Parathyroid adenoma (tissue), 2 donors: Measurements from ENCODE around the gene WWOX.

Experiments
- H2AFZ ChIP-seq: fragments of 300-600 bp; sonication (generic); one replicate; pipeline ENCODE4 v1.7.0; 2017; ENCODE audit warnings: antibody characterized with exemption, mild to moderate bottlenecking
- H3K27ac ChIP-seq: fragments of 300-600 bp; sonication (generic); one replicate; pipeline ENCODE4 v1.7.0; 2017
- H3K27me3 ChIP-seq: fragments of 300-600 bp; sonication (generic); one replicate; pipeline ENCODE4 v1.7.0; 2017; ENCODE audit warnings: low read length; ENCODE audit not compliant: control insufficient read depth, insufficient read depth
- H3K36me3 ChIP-seq: fragments of 300-600 bp; sonication (generic); one replicate; pipeline ENCODE4 v1.7.0; 2017; ENCODE audit warnings: low read length; ENCODE audit not compliant: control insufficient read depth, insufficient read depth
- H3K4me1 ChIP-seq: fragments of 300-600 bp; sonication (generic); one replicate; pipeline ENCODE4 v1.7.0; 2017; ENCODE audit warnings: control low read depth
- H3K4me2 ChIP-seq: fragments of 300-600 bp; sonication (generic); one replicate; pipeline ENCODE4 v1.7.0; 2017; ENCODE audit warnings: low read length
- H3K4me3 ChIP-seq: fragments of 300-600 bp; sonication (generic); one replicate; pipeline ENCODE4 v1.7.0; 2017; ENCODE audit warnings: low read depth, low read length
- H3K79me2 ChIP-seq: fragments of 300-600 bp; sonication (generic); one replicate; pipeline ENCODE4 v1.7.0; 2017; ENCODE audit warnings: control low read depth
- H3K9ac ChIP-seq: fragments of 300-600 bp; sonication (generic); one replicate; pipeline ENCODE4 v1.7.0; 2017; ENCODE audit warnings: mild to moderate bottlenecking
- H3K9me3 ChIP-seq: fragments of 300-600 bp; sonication (generic); one replicate; pipeline ENCODE4 v1.7.0; 2017; ENCODE audit warnings: low read length; ENCODE audit not compliant: control insufficient read depth
- CTCF ChIP-seq: fragments of 300-600 bp; sonication (generic); IDR thresholded peaks from one replicate; pipeline ENCODE4 v1.7.0; 2017; ENCODE audit warnings: antibody characterized with exemption, mild to moderate bottlenecking
- donor health status: primary hyperparathyroidism.

The WWOX gene

GRCh38 chr16:78264642-78265041 lies 165.2 kb downstream of the WWOX start:
- no peak for TF ChIP-seq CTCF
- no peaks in the 10 kb centered on the region for H3K9me3 ChIP-seq
- H3K36me3 ChIP-seq: no peaks in the 10 kb centered on the region
- H3K4me1 ChIP-seq: no peaks in the 10 kb centered on the region
- no peak overlapping the region for H3K4me2 ChIP-seq
- no peak overlapping the region for H3K27ac ChIP-seq
- H2AFZ ChIP-seq: no peak overlapping the region
- H3K9ac ChIP-seq: no peak overlapping the region
- H3K79me2 ChIP-seq: peaks cover 3% of the 10 kb centered on the region
- H3K27me3 ChIP-seq: no peaks in the 10 kb centered on the region
- no peak overlapping the region for H3K4me3 ChIP-seq

- H3K4me3 ChIP-seq: no peak overlapping the region
- no peaks in the 10 kb centered on the region for H3K27me3 ChIP-seq
- no peaks in the 10 kb centered on the region for H3K79me2 ChIP-seq
- no peak overlapping the region for H3K9ac ChIP-seq
- no peaks in the 10 kb centered on the region for H3K4me1 ChIP-seq
- H3K4me2 ChIP-seq: no peak overlapping the region
- H3K36me3 ChIP-seq: no peaks in the 10 kb centered on the region
- no peaks in the 10 kb centered on the region for H3K9me3 ChIP-seq
- TF ChIP-seq CTCF: no peak
- no peak overlapping the region for H3K27ac ChIP-seq
- H2AFZ ChIP-seq: no peak overlapping the region
Observed at GRCh38 chr16:78269256-78269655, 169.8 kb downstream of the WWOX start.

- Histone ChIP-seq H3K79me2 (no peaks in the 10 kb centered on the region), H3K4me1 (no peaks in the 10 kb centered on the region), H3K9ac (no peak overlapping the region), H3K36me3 (no peaks in the 10 kb centered on the region), H3K27ac (no peak overlapping the region), H3K27me3 (no peaks in the 10 kb centered on the region), H3K4me3 (no peak overlapping the region), H3K9me3 (no peaks in the 10 kb centered on the region), H2AFZ (no peak overlapping the region), H3K4me2 (no peak overlapping the region)
- no peak for TF ChIP-seq CTCF
Observed at GRCh38 chr16:78271981-78272380, 172.5 kb downstream of the WWOX start.

- H3K4me1 ChIP-seq: no peaks in the 10 kb centered on the region
- H3K9me3 ChIP-seq: no peaks in the 10 kb centered on the region
- no peaks in the 10 kb centered on the region for H3K36me3 ChIP-seq
- no peaks in the 10 kb centered on the region for H3K27me3 ChIP-seq
- H2AFZ ChIP-seq: no peak overlapping the region
- no peak overlapping the region for H3K27ac ChIP-seq
- no peak overlapping the region for H3K4me2 ChIP-seq
- H3K79me2 ChIP-seq: no peaks in the 10 kb centered on the region
- H3K9ac ChIP-seq: no peak overlapping the region
- no peak overlapping the region for H3K4me3 ChIP-seq
- no peak for TF ChIP-seq CTCF
Observed at GRCh38 chr16:78274771-78275170, 175.3 kb downstream of the WWOX start.

GRCh38 chr16:78275420-78275819 lies 176.0 kb downstream of the WWOX start:
- Histone ChIP-seq H3K9ac (no peak overlapping the region), H2AFZ (no peak overlapping the region), H3K27ac (no peak overlapping the region), H3K4me2 (no peak overlapping the region), H3K27me3 (no peaks in the 10 kb centered on the region), H3K4me1 (no peaks in the 10 kb centered on the region), H3K9me3 (no peaks in the 10 kb centered on the region), H3K36me3 (no peaks in the 10 kb centered on the region), H3K79me2 (no peaks in the 10 kb centered on the region), H3K4me3 (no peak overlapping the region)
- TF ChIP-seq CTCF: no peak
